HCT116 (cell line): Measurements from ENCODE around the gene VEZF1.

ENCODE experiments used
- EGR1 ChIP-seq: IDR thresholded peaks from 2 replicates; pipeline ENCODE4 v1.6.1; 2012; ENCODE audit warnings: low read depth
- EZH2 ChIP-seq: fragments of 200-600 bp; sonication (generic); IDR thresholded peaks from 2 replicates; pipeline ENCODE4 v1.6.1; 2017; ENCODE audit warnings: antibody characterized with exemption, mixed run types
- EZH2phosphoT487 ChIP-seq: fragments of 200-600 bp; IDR thresholded peaks from 2 replicates; pipeline ENCODE4 v1.6.1; 2018; ENCODE audit warnings: antibody characterized with exemption, borderline replicate concordance
- POLR2A ChIP-seq: IDR thresholded peaks from 2 replicates; pipeline ENCODE4 v1.7.0; 2011; ENCODE audit warnings: borderline replicate concordance; ENCODE audit not compliant: insufficient read depth, insufficient read length; ENCODE audit errors: extremely low read depth
- POLR2AphosphoS5 ChIP-seq: IDR thresholded peaks from 2 replicates; pipeline ENCODE4 v1.6.1; 2011; ENCODE audit warnings: mild to moderate bottlenecking, low read depth, low read length, moderate library complexity
- REST ChIP-seq: IDR thresholded peaks from 2 replicates; pipeline ENCODE4 v1.6.1; 2012; ENCODE audit warnings: low read depth
- TF ChIP-seq, protein P1 (sequence below), 3 experiments: fragments of 200-600 bp in 1 of 3; sonication (generic) in 1 of 3; IDR thresholded peaks in 2 of 3; conservative IDR thresholded peaks in 1 of 3; 2 replicates each; pipeline ENCODE4 v1.5.1; 2012 to 2017; ENCODE audit warnings: low read depth in 2 of 3, low read length in 2 of 3, antibody characterized with exemption in 1 of 3, borderline replicate concordance in 1 of 3, control low read depth in 1 of 3, mild to moderate bottlenecking in 1 of 3, mixed read lengths in 1 of 3, mixed run types in 1 of 3, moderate library complexity in 1 of 3; ENCODE audit not compliant: insufficient read depth in 1 of 3

DNA sequence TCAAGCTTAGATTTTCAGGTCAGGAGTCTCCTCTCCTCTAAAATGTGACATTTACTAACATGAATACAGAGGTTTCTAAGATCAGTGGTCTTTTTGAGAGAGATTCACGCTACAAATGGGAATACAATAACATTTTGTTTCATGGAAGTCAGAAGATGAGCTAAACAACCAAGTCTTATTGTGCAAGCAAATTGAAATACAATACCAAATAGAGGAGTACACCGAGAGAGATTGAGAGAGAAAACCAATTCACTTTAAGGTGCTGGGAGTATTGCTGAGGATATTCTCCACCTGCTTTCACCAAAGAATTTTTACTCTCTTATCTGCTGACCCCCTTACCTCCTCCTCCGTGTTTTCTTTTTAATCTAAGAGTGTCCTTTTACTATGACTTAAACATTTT is 11.5 kb downstream of the VEZF1 start:
- TF ChIP-seq, protein P1, sequence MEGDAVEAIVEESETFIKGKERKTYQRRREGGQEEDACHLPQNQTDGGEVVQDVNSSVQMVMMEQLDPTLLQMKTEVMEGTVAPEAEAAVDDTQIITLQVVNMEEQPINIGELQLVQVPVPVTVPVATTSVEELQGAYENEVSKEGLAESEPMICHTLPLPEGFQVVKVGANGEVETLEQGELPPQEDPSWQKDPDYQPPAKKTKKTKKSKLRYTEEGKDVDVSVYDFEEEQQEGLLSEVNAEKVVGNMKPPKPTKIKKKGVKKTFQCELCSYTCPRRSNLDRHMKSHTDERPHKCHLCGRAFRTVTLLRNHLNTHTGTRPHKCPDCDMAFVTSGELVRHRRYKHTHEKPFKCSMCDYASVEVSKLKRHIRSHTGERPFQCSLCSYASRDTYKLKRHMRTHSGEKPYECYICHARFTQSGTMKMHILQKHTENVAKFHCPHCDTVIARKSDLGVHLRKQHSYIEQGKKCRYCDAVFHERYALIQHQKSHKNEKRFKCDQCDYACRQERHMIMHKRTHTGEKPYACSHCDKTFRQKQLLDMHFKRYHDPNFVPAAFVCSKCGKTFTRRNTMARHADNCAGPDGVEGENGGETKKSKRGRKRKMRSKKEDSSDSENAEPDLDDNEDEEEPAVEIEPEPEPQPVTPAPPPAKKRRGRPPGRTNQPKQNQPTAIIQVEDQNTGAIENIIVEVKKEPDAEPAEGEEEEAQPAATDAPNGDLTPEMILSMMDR (IDR thresholded peaks at IDR 0.05 in 2 of 3, conservative IDR thresholded peaks at IDR 0.05 in 1 of 3; ENCODE audit: borderline replicate concordance in 1 of 3, insufficient read depth in 1 of 3, low read depth in 2 of 3, low read length in 2 of 3) = no peak
- TF ChIP-seq EGR1 (no peak), POLR2A (no peak), POLR2AphosphoS5 (no peak), EZH2 (no peak), REST (no peak), EZH2phosphoT487 (no peak)
